ENCODE data around the gene UBE2Q2. TPM values are rescaled to one million over a fixed set of nuclear protein-coding genes. Genes with fewer than 3 reads are reported as not detected.

The UBE2Q2 gene
- total and polyA plus RNA-seq, 9 of the 15 experiments (the other 6 are each of a cell fraction or from before 2014, with no cell fraction given): 6.2 to 24.0 (median 16.2) TPM

DNA sequence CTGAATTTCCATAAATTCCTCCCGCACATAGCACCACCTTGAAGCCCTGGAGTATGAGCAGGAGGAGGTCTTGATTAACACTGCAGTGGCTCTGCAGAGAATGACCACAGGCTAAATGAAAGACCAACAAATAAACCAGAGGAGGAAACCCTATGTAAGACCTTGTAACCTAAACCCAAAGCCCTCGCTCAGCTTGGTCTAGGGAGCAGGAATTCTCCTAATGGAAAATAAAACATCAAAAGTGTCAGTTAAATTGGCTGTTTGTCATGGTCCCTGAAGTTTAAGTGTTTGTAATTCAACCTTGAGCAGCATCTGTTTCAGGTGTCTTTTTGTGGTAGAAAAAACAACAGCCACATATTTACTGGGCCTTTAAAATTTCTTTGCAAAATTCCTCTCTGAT lies 9.2 kb upstream of the UBE2Q2 start (continued):
- no peak for TF ChIP-seq PRPF4 (IDR thresholded peaks at IDR 0.05; ENCODE audit: insufficient read depth, low read depth, low read length, poor library complexity, severe bottlenecking)

DNA sequence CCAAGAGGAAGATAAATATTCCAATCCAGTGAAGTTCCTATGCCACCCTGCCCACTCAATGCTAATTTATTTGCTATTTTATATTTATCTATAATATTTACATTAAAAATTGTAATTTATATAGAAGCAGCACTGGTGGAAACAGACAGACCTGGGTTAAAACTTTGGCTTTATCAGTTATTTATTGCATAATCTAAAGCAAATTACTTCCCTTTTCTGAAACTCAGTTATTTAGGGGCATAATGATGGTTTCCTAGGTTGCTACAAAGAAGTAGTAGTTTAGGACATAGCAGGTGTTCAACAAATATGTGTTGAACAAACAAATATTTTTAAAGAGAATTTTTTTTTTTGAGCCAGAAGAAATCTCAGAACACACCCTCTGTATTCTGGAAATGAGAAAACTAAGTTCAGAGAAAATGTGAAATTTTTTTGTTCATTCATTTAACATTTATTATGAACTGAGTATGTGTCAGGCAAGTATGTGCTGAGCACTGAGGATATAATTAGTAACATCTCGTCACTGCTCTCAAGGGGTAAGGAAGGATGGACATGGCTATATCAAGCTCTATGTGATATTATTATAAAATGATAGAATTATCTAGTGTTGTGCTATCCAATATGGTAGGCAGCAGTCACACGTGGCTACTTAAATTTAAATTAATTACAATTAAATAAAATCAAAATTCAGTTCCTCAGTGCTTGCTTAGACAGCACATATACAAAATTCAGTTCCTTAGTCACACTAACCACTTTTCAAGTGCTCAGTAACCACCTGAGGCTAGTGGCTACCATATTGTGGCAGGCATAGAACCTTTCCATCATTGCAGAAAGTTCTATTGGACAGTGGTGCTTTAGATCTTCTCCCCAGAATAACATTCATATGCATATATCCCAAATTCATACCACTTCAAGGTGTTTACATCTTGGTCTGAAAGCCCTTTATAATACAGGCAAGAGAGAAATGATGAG lies 7.0 kb upstream of the UBE2Q2 start:
- Histone ChIP-seq H3K27ac (ENCODE audit: extremely low read depth, low read depth, low read length) (no peak overlapping the region), H2AFZ (ENCODE audit: low read depth, low read length) (peak overlapping the region; percentile 85), H3K27me3 (ENCODE audit: control insufficient read depth in 2 of 2, insufficient read depth in 2 of 2, low read length in 2 of 2) (no peaks in the 10 kb centered on the region), H3K4me3 (no peak overlapping the region), H4K20me1 (replicated peaks; ENCODE audit: control insufficient read depth, insufficient read depth, low read length) (no peaks in the 10 kb centered on the region), H3K4me1 (replicated peaks in 1 of 2; ENCODE audit: control insufficient read depth in 2 of 2, insufficient read depth in 2 of 2, low read length in 2 of 2) (peaks cover 9 to 25% of the 10 kb centered on the region in 2 experiments), H3K79me2 (ENCODE audit: control insufficient read depth, insufficient read depth, low read length) (no peaks in the 10 kb centered on the region), H3K4me2 (ENCODE audit: insufficient read depth, low read length) (no peak overlapping the region), H3K9me1 (ENCODE audit: control insufficient read depth, insufficient read depth, low read length) (no peaks in the 10 kb centered on the region), H3K9ac (ENCODE audit: insufficient read depth in 1 of 2, low read depth in 2 of 2, low read length in 2 of 2) (no peak overlapping the region), H3K9me3 (replicated peaks; ENCODE audit: control insufficient read depth, insufficient read depth, low read depth, low read length) (no peaks in the 10 kb centered on the region), H3K36me3 (ENCODE audit: control insufficient read depth, insufficient read depth, low read length) (no peaks in the 10 kb centered on the region; the same call in 2 of the 3 replicates)
- ChIA-PET CTCF (ENCODE audit: low intra/inter-chr PET ratio) (no interaction called here), POLR2A (interaction anchor here (0.7 to 1.5 kb wide), 3 partner anchors 8 to 227 kb away, joined by 3 to 4 read pairs (median 3); no protein-coding TSS in a partner anchor)
- intact Hi-C loops (cut with micrococcal nuclease) (no loop called here), in situ Hi-C loops (cut with MboI) (no loop called here)
- FAIRE-seq (no peak), ATAC-seq (no peak), DNase-seq (ENCODE audit: extremely low read depth in 1 of 4, low spot score in 3 of 4) (no peak)
- no peak for TF ChIP-seq ZC3H8 (IDR thresholded peaks at IDR 0.05)
- TF ChIP-seq GABPB2 (CRISPR knock-in tag; conservative IDR thresholded peaks at IDR 0.05): no peak
- TF ChIP-seq CEBPB (tag; IDR thresholded peaks at IDR 0.05): peak; percentile 64
- no peak for TF ChIP-seq SFPQ (IDR thresholded peaks at IDR 0.05; ENCODE audit: low read depth, low read length)
- TF ChIP-seq, protein P1, sequence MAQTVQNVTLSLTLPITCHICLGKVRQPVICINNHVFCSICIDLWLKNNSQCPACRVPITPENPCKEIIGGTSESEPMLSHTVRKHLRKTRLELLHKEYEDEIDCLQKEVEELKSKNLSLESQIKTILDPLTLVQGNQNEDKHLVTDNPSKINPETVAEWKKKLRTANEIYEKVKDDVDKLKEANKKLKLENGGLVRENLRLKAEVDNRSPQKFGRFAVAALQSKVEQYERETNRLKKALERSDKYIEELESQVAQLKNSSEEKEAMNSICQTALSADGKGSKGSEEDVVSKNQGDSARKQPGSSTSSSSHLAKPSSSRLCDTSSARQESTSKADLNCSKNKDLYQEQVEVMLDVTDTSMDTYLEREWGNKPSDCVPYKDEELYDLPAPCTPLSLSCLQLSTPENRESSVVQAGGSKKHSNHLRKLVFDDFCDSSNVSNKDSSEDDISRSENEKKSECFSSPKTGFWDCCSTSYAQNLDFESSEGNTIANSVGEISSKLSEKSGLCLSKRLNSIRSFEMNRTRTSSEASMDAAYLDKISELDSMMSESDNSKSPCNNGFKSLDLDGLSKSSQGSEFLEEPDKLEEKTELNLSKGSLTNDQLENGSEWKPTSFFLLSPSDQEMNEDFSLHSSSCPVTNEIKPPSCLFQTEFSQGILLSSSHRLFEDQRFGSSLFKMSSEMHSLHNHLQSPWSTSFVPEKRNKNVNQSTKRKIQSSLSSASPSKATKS (CRISPR knock-in tag; IDR thresholded peaks at IDR 0.05): no peak
- no peak for TF ChIP-seq CEBPG (CRISPR knock-in tag; IDR thresholded peaks at IDR 0.05)
- peak in 1 of 2 experiments; percentile 72; a peak in 2 of 4 replicates for TF ChIP-seq CEBPG (tag; conservative IDR thresholded peaks at IDR 0.05 in 1 of 2, IDR thresholded peaks at IDR 0.05 in 1 of 2)
- WGBS (ENCODE audit: insufficient coverage, low coverage, missing lambda C conversion rate): 37% methylated on average over 2 of the region's 2 CpGs
- BruUV-seq (replicated peaks): no TSS peak

Data from K562 (cell line).